H9 (cell line): ENCODE data around the gene THEMIS. TPM values are rescaled to one million over a fixed set of nuclear protein-coding genes. Genes with fewer than 3 reads are reported as not detected.

Experiments
- DNase-seq: peaks from one replicate; pipeline ENCODE4 v3.0.0-alpha.2; 2017
- H2AFZ ChIP-seq: one replicate; pipeline ENCODE4 v1.6.1; 2013; ENCODE audit warnings: mild to moderate bottlenecking, low read length, control low read depth, moderate library complexity
- H2AK5ac ChIP-seq: 2 replicates; pipeline ENCODE4 v1.6.1; 2013; ENCODE audit warnings: low read length, control low read depth, mixed read lengths; ENCODE audit not compliant: insufficient read length
- H2BK120ac ChIP-seq: one replicate; pipeline ENCODE4 v1.6.1; 2013; ENCODE audit warnings: low read depth, mild to moderate bottlenecking, low read length, control low read depth, inconsistent platforms; ENCODE audit not compliant: poor library complexity, severe bottlenecking
- H2BK12ac ChIP-seq: 2 replicates; pipeline ENCODE4 v1.6.1; 2013; ENCODE audit warnings: low read length, control low read depth, mixed read lengths, low read depth; ENCODE audit not compliant: insufficient read length
- H2BK15ac ChIP-seq: 2 replicates; pipeline ENCODE4 v1.6.1; 2013; ENCODE audit warnings: low read depth, low read length, control low read depth
- H2BK20ac ChIP-seq: one replicate; pipeline ENCODE4 v1.6.1; 2013; ENCODE audit warnings: low read depth, mild to moderate bottlenecking, low read length, control low read depth, inconsistent platforms; ENCODE audit not compliant: poor library complexity, severe bottlenecking
- H2BK5ac ChIP-seq: 2 replicates; pipeline ENCODE4 v1.6.1; 2013; ENCODE audit warnings: low read length, control low read depth, mixed read lengths; ENCODE audit not compliant: insufficient read length
- H3K14ac ChIP-seq: 2 replicates; pipeline ENCODE4 v1.6.1; 2013; ENCODE audit warnings: low read length, control low read depth; ENCODE audit not compliant: insufficient read depth
- H3K18ac ChIP-seq: 2 replicates; pipeline ENCODE4 v1.6.1; 2013; ENCODE audit warnings: low read depth, mild to moderate bottlenecking, mixed read lengths, low read length, control low read depth; ENCODE audit not compliant: insufficient read length
- H3K23ac ChIP-seq: 2 replicates; pipeline ENCODE4 v1.6.1; 2013; ENCODE audit warnings: low read length, control low read depth, mixed read lengths, low read depth; ENCODE audit not compliant: insufficient read length
- H3K23me2 ChIP-seq: 2 replicates; pipeline ENCODE4 v1.6.1; 2013; ENCODE audit warnings: low read depth, mild to moderate bottlenecking, mixed read lengths, low read length, control low read depth; ENCODE audit not compliant: insufficient read length, poor library complexity, severe bottlenecking
- H3K27ac ChIP-seq: 2 replicates; pipeline ENCODE4 v1.5.1; 2013; ENCODE audit warnings: low read length, control low read depth, mixed read lengths, low read depth; ENCODE audit not compliant: insufficient read length
- H3K27me3 ChIP-seq: 2 replicates; pipeline ENCODE4 v1.6.1; 2013; ENCODE audit warnings: low read length, control low read depth, inconsistent platforms; ENCODE audit not compliant: insufficient read depth
- H3K4ac ChIP-seq: 2 replicates; pipeline ENCODE4 v1.6.1; 2013; ENCODE audit warnings: low read depth, mild to moderate bottlenecking, control low read depth, inconsistent platforms, low read length, moderate library complexity
- H3K4me1 ChIP-seq: 2 replicates; pipeline ENCODE4 v1.6.1; 2013; ENCODE audit warnings: low read length, control low read depth, inconsistent platforms; ENCODE audit not compliant: insufficient read depth
- H3K4me2 ChIP-seq: 2 replicates; pipeline ENCODE4 v1.6.1; 2013; ENCODE audit warnings: low read length, control low read depth, mixed read lengths; ENCODE audit not compliant: insufficient read length, insufficient read depth
- H3K56ac ChIP-seq: 2 replicates; pipeline ENCODE4 v1.6.1; 2013; ENCODE audit warnings: low read depth, mild to moderate bottlenecking, mixed read lengths, low read length, control low read depth; ENCODE audit not compliant: insufficient read length
- H3K79me1 ChIP-seq: 2 replicates; pipeline ENCODE4 v1.6.1; 2013; ENCODE audit warnings: low read depth, mild to moderate bottlenecking, moderate library complexity, low read length, control low read depth, inconsistent platforms; ENCODE audit not compliant: insufficient read depth, poor library complexity, severe bottlenecking
- H3K79me2 ChIP-seq: 2 replicates; pipeline ENCODE4 v1.6.1; 2013; ENCODE audit warnings: low read length, control low read depth, inconsistent platforms; ENCODE audit not compliant: insufficient read depth
- H3K9ac ChIP-seq: 2 replicates; pipeline ENCODE4 v1.6.1; 2013; ENCODE audit warnings: low read length, control low read depth, mixed read lengths; ENCODE audit not compliant: insufficient read length; ENCODE audit errors: extremely low read depth
- H3K9me3 ChIP-seq: one replicate; pipeline ENCODE4 v1.6.1; 2013; ENCODE audit warnings: low read depth, low read length, inconsistent platforms; ENCODE audit not compliant: control insufficient read depth
- H3T11ph ChIP-seq: one replicate; pipeline ENCODE4 v1.6.1; 2013; ENCODE audit warnings: mild to moderate bottlenecking, low read length, control low read depth, inconsistent platforms
- H4K20me1 ChIP-seq: one replicate; pipeline ENCODE4 v1.6.1; 2013; ENCODE audit not compliant: control insufficient read depth, insufficient read length, insufficient read depth
- H4K5ac ChIP-seq: 2 replicates; pipeline ENCODE4 v1.6.1; 2013; ENCODE audit warnings: low read depth, mild to moderate bottlenecking, mixed read lengths, low read length, control low read depth; ENCODE audit not compliant: insufficient read length
- H4K8ac ChIP-seq: replicated peaks from 2 replicates; pipeline ENCODE4 v1.6.1; 2013; ENCODE audit warnings: low read length, control low read depth, mixed read lengths, low read depth; ENCODE audit not compliant: insufficient read length
- H4K91ac ChIP-seq: 2 replicates; pipeline ENCODE4 v1.6.1; 2013; ENCODE audit warnings: low read depth, mild to moderate bottlenecking, moderate library complexity, mixed read lengths, low read length, control low read depth; ENCODE audit not compliant: insufficient read length
- H3K27ac Mint-ChIP-seq, 3 experiments: 2 replicates in 2 of 3; 3 replicates in 1 of 3; pipeline ENCODE4 v1.8.0; 2020 to 2021; ENCODE audit warnings: mixed read lengths in 3 of 3, mild to moderate bottlenecking in 1 of 3, moderate library complexity in 1 of 3
- H3K27me3 Mint-ChIP-seq: 2 replicates; pipeline ENCODE4 v1.8.0; 2021; ENCODE audit warnings: low read depth, mild to moderate bottlenecking, moderate library complexity, mixed read lengths
- H3K36me3 Mint-ChIP-seq, 3 experiments: 2 replicates in 2 of 3; 3 replicates in 1 of 3; pipeline ENCODE4 v1.8.0; 2020 to 2021; ENCODE audit warnings: low read depth in 3 of 3, mixed read lengths in 3 of 3; ENCODE audit not compliant: insufficient read depth in 1 of 3
- H3K4me1 Mint-ChIP-seq, 2 experiments: 2 replicates each; pipeline ENCODE4 v1.8.0; 2020; ENCODE audit warnings: mixed read lengths in 2 of 2
- H3K4me3 Mint-ChIP-seq, 2 experiments: 2 replicates in 1 of 2; 3 replicates in 1 of 2; pipeline ENCODE4 v1.8.0; 2020 to 2021; ENCODE audit warnings: mild to moderate bottlenecking in 2 of 2, mixed read lengths in 2 of 2, moderate library complexity in 1 of 2
- H3K9me3 Mint-ChIP-seq, 2 experiments: 2 replicates in 1 of 2; 3 replicates in 1 of 2; pipeline ENCODE4 v1.8.0; 2020; ENCODE audit warnings: mild to moderate bottlenecking in 2 of 2, mixed read lengths in 2 of 2, moderate library complexity in 1 of 2
- CTCF ChIP-seq: fragments of 200-600 bp; sonication (generic); conservative IDR thresholded peaks from 3 replicates; pipeline ENCODE4 v1.8.0; 2021; ENCODE audit warnings: antibody characterized with exemption, mild to moderate bottlenecking
- WGBS: extraction: QIAGEN DNeasy Blood & Tissue Kit; methylation state at CpG from one replicate; pipeline ENCODE4 v1.1.7; 2013; ENCODE audit warnings: missing lambda C conversion rate, low lambda C conversion rate, mixed read lengths; ENCODE audit not compliant: insufficient read length; ENCODE audit errors: extremely low coverage; 5-methylcytosine and 5-hydroxymethylcytosine counted together
- total RNA-seq: library from RNA; stranded (reverse); gene quantifications from 2 replicates; pipeline ENCODE4 v1.2.1, GENCODE V29; 2021

The THEMIS gene
- total RNA-seq, 1 experiment from 2014 or later = not detected

- H3K27ac Mint-ChIP-seq = no peak overlapping the region
- H4K20me1 ChIP-seq = no peaks in the 10 kb centered on the region
- no peak overlapping the region for H2AK5ac ChIP-seq
- H3K4me2 ChIP-seq = no peak overlapping the region
- no peak overlapping the region for H2BK20ac ChIP-seq
- no peak overlapping the region for H2AFZ ChIP-seq
- no peaks in the 10 kb centered on the region for H3K9me3 ChIP-seq
- H2BK15ac ChIP-seq = no peak overlapping the region
- H3K4ac ChIP-seq = no peak overlapping the region
- H3K27me3 Mint-ChIP-seq = no peaks in the 10 kb centered on the region
- WGBS = no CpG with 5 or more reads among the region's 1 CpG
- no peaks in the 10 kb centered on the region for H3K79me1 ChIP-seq
- H3K14ac ChIP-seq = no peak overlapping the region
- no peak overlapping the region for H4K91ac ChIP-seq
- no peak overlapping the region for H3K56ac ChIP-seq
- H3K23me2 ChIP-seq = no peaks in the 10 kb centered on the region
- no peak overlapping the region for H3K27ac ChIP-seq
- H3K4me3 Mint-ChIP-seq = no peak overlapping the region
- H3T11ph ChIP-seq = no peak overlapping the region
- H3K9me3 Mint-ChIP-seq = no peaks in the 10 kb centered on the region; a peak in 1 of 5 replicates
- no peak overlapping the region for H2BK5ac ChIP-seq
- H2BK12ac ChIP-seq = no peak overlapping the region
- peaks cover 0 to 6% of the 10 kb centered on the region in 2 experiments; a peak in 2 of 4 replicates for H3K4me1 Mint-ChIP-seq
- no peak overlapping the region for H2BK120ac ChIP-seq
- no peak overlapping the region for H3K23ac ChIP-seq
- H3K79me2 ChIP-seq = no peaks in the 10 kb centered on the region
- no peaks in the 10 kb centered on the region for H3K27me3 ChIP-seq
- H4K5ac ChIP-seq = no peak overlapping the region
- no peak overlapping the region for H3K9ac ChIP-seq
- no peaks in the 10 kb centered on the region for H3K36me3 Mint-ChIP-seq
- TF ChIP-seq CTCF = no peak
- H3K18ac ChIP-seq = no peak overlapping the region
- no peak for DNase-seq
- no peaks in the 10 kb centered on the region for H3K4me1 ChIP-seq
- no peak overlapping the region for H4K8ac ChIP-seq
Measured at GRCh38 chr6:127786109-127786508, 114.7 kb downstream of the THEMIS start.
